WI38 (cell line): ENCODE measurements around the gene PLOD3.

ENCODE experiments used
- H3K4me3 ChIP-seq: 2 replicates; pipeline ENCODE4 v1.5.1; 2011; ENCODE audit warnings: low read depth, mild to moderate bottlenecking, control low read depth, low read length
- CTCF ChIP-seq: IDR thresholded peaks from 2 replicates; pipeline ENCODE4 v1.5.1; 2012; ENCODE audit warnings: low read depth, mild to moderate bottlenecking, control low read depth, low read length

The PLOD3 gene

GRCh38 chr7:101168412-101169049, 48.9 kb downstream of the PLOD3 start:
- no peak overlapping the region for H3K4me3 ChIP-seq
- no peak for TF ChIP-seq CTCF

GRCh38 chr7:101167645-101168411, 49.6 kb downstream of the PLOD3 start:
- H3K4me3 ChIP-seq: no peak overlapping the region
- TF ChIP-seq CTCF: no peak

DNA sequence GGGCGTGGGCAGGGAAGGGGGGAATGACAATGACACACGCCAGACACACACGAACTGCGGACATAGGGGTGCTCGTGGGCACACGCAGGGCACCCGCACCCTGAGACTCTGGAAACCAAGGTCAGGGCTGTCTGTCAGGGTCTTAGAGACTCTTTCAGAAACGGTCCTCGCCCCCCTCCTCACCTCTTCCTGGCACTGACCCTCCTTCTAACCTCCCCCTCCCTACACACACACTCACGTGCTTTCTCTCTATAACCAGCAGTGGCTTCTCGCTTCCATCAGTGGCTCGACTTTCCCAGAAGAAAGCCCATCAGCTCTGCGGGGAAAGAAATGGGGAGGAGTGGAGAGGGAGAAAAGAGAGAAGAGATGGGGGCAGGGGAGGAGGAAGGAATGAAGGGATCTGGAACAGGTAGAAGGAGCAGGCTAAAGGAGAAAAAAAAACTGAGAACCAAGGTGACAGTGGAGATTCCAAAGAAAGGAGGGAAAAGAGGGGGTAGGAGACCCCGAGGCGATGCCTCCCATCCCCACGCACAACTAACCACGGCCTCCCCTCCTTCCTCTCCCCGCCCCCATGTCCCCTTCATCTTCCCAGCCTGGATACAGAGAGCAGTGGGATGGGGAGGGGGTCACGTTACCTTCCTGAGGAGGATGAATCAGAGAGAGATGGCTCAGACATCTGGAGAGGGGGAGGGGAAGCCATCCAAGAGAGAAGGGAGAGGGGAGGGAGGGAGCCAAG, 50.3 kb downstream of the PLOD3 start:
- TF ChIP-seq CTCF: no peak
- no peak overlapping the region for H3K4me3 ChIP-seq

- H3K4me3 ChIP-seq: no peak overlapping the region
- no peak for TF ChIP-seq CTCF
These were observed 50.8 kb downstream of the PLOD3 start for GRCh38 chr7:101166648-101166908.

- peak overlapping the region; percentile 51 for H3K4me3 ChIP-seq
- TF ChIP-seq CTCF: no peak
These were observed 51.3 kb downstream of the PLOD3 start for GRCh38 chr7:101165958-101166647.

GRCh38 chr7:101165075-101165957, 52.1 kb downstream of the PLOD3 start, which contains the start of gene VGF:
VGF (minus strand) TSS chr7:101165569; CDS start chr7:101164843, 726 bp downstream.
- TF ChIP-seq CTCF: no peak
- H3K4me3 ChIP-seq: peak within 1 kb of the TSS; percentile 51
